Stomach (tissue), 4 donors: Measurements from ENCODE around the gene CD74.

Experiments
- POLR2A ChIP-seq, 4 donors: fragments of 450-650 bp; IDR thresholded peaks; one replicate each; pipeline ENCODE4 v1.6.1; 2016; ENCODE audit warnings: antibody characterized with exemption in 4 of 4, control low read depth in 2 of 4, mild to moderate bottlenecking in 1 of 4, moderate library complexity in 1 of 4
- POLR2AphosphoS5 ChIP-seq, 3 donors: sonication (generic); formaldehyde crosslinking; IDR thresholded peaks; one replicate each; pipeline ENCODE4 v1.6.1; 2016; ENCODE audit warnings: antibody characterized with exemption in 3 of 3
- TF ChIP-seq, protein P1 (sequence below), 7 experiments: fragments of 450-650 bp in 4 of 7; fragments of 200-600 bp in 3 of 7; sonication (generic) in 3 of 7; IDR thresholded peaks; one replicate each; pipeline ENCODE4 v1.5.1; 2016 to 2019; ENCODE audit warnings: antibody characterized with exemption in 7 of 7, control low read depth in 2 of 7, mild to moderate bottlenecking in 1 of 7

DNA sequence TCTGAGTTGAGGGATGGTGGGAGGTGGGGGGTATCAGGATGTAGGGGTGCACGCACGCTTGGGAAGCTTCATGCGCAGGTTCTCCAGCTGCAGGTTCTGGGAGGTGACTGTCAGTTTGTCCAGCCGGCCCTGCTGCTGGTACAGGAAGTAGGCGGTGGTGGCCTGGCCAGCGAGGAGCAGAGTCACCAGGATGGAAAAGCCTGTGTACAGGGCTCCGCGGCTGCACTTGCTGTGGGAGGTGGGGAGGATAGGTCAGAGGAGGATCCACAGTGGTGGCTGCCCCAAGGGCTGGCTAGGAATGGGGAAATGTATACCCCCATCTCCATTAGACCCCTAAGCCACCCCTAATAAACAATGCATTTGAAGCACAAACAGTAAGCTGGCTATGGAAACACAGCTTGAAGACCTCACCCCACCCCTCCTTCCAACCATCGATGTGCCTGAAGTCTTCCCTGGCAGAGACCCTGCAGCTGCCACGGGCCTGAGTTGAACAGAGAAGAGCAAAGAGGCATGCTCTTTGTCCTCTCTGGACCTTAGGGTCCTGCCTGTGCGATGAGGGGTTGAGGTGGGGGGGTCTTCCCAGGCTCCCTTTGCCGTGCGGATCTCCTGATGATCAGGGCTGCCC lies 5.5 kb downstream of the CD74 start:
- TF ChIP-seq, protein P1, sequence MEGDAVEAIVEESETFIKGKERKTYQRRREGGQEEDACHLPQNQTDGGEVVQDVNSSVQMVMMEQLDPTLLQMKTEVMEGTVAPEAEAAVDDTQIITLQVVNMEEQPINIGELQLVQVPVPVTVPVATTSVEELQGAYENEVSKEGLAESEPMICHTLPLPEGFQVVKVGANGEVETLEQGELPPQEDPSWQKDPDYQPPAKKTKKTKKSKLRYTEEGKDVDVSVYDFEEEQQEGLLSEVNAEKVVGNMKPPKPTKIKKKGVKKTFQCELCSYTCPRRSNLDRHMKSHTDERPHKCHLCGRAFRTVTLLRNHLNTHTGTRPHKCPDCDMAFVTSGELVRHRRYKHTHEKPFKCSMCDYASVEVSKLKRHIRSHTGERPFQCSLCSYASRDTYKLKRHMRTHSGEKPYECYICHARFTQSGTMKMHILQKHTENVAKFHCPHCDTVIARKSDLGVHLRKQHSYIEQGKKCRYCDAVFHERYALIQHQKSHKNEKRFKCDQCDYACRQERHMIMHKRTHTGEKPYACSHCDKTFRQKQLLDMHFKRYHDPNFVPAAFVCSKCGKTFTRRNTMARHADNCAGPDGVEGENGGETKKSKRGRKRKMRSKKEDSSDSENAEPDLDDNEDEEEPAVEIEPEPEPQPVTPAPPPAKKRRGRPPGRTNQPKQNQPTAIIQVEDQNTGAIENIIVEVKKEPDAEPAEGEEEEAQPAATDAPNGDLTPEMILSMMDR (IDR thresholded peaks at IDR 0.05), result no peak
- TF ChIP-seq POLR2AphosphoS5 (IDR thresholded peaks at IDR 0.05) (no peak), POLR2A (IDR thresholded peaks at IDR 0.05) (no peak)
